GM23248 (cell line): ENCODE results near the gene ARHGEF4.

Experiments used
- EZH2 ChIP-seq: fragments of 200-600 bp; sonication (generic); IDR thresholded peaks from 2 replicates; pipeline ENCODE4 v1.6.1; 2018; ENCODE audit warnings: antibody characterized with exemption, mild to moderate bottlenecking; ENCODE audit not compliant: insufficient read depth, poor library complexity, severe bottlenecking
- EZH2phosphoT487 ChIP-seq: fragments of 200-600 bp; sonication (generic); IDR thresholded peaks from 2 replicates; pipeline ENCODE4 v1.6.1; 2018; ENCODE audit warnings: antibody characterized with exemption, moderate library complexity, mild to moderate bottlenecking, low read depth; ENCODE audit not compliant: insufficient read depth

DNA sequence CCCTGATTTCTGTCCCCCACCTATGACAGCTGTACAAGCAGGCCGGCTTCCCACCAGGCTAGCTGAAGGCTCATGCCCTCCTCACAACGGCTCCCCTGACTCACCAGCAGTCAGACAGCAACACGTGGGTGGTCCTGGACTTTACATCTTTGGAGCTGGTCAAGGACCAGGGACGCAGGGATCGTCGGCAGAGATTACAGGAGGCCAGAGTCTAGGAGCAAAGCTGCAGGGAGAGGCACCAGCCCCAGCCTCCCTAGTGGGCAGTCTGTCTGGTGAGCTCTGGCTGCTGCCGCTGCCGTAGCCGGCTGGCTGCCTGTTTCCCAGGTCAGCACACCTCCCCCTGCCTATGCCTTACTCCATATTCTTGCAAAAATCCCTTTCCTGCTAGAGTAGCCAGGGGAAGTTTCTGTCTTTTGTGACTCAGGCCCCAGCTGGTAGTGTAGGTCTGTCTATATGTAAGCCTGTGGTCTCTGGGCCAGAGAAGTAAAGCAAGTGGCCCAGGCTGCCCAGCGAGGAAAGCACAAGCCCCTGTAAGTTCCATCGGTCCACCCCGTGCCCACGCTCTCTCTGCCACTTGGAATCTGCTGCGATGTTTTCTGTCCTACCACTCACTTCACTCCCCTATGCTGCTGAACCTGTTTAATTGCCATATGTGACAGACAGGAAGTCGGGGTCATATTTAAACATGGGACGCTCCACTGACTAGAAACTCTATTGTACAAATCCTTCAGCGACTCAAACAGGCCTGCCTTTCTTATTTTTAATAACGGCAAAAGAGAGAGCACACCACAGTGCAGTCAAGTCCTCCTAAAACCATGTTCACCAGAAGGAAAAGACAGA, 2.4 kb upstream of the ARHGEF4 start:
- TF ChIP-seq EZH2 (no peak), EZH2phosphoT487 (no peak)
